Suppressor macrophage treated with lipopolysaccharide for 4 hours (primary cell): Measurements from ENCODE around the gene ASAP2.

Experiments
- DNase-seq: peaks from one replicate; pipeline ENCODE4 v3.0.0-alpha.2; 2020

Gene ASAP2

DNA sequence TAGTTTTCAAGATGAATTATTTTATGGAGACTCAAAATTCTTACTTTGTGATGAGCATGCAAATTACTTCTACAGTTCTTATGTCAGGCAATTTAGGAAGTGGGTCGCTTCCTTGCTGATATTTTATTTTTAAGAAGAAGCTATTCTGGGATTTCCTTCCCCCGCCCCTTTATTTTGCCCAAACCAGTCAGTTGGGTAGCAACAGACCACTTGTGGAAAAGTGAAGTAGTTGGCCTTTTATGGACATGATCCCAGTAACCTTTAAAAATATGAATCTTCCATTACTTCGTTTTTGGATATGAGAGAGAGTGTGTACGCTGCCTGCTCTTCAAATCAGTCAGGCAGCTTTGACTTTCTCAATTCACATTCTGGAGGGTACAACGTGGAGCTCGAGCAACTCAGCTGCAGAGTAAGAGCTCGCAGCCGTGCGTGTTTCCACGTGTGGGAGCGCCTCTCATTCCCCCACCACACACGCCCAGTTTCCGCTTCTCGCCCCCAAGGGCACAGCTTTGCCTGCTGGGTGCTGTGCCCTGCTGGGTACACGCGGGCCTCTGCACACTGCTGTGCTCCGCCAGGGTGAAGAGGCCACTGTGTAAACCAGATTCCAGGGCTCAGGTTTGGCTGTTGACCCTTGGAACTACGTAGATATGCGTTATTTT, 124.1 kb downstream of the ASAP2 start:
- no peak for DNase-seq

- DNase-seq: no peak
These were observed 125.1 kb downstream of the ASAP2 start for GRCh38 chr2:9331704-9332103.

DNA sequence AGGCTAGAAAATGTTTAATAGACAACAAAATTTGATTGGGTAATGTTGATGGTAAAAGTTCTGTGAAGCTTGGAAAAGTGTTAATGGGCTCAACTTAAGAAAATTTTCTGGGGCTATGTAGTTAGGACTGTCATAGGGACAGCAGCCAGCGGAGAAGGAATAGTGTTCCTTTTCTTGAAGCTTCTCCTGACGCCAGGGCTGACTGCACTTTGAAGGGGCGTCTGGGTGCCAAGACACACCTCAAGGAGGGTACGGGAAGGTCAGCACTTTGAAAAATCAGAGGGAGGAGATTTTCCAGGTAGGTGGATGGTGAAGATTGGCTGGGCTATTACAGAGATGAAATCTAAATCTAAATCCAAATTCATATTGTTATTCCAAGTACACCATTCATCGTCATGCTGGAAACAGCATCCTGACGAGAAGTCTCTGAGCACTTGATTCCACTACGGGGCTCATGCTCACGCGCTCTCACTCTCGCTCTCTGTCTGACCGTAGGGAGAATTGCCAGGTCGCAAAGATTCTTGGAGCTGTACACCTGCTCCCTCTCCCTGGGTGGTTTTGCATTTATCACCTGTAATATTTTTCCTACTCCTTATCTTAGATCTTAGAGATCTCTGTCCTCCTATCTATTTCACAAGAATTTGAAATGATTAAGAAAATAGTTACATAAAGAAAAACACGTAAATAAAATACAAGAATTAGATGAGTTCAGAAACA, 125.7 kb downstream of the ASAP2 start:
- DNase-seq: no peak

- DNase-seq: no peak
These were observed 126.2 kb downstream of the ASAP2 start for GRCh38 chr2:9332853-9333245.

- peak; percentile 74 for DNase-seq
These were observed 127.1 kb downstream of the ASAP2 start for GRCh38 chr2:9333591-9334171.

GRCh38 chr2:9334761-9335160, 128.1 kb downstream of the ASAP2 start:
- no peak for DNase-seq

GRCh38 chr2:9335322-9335832, 128.8 kb downstream of the ASAP2 start:
- peak; percentile 75 for DNase-seq

DNA sequence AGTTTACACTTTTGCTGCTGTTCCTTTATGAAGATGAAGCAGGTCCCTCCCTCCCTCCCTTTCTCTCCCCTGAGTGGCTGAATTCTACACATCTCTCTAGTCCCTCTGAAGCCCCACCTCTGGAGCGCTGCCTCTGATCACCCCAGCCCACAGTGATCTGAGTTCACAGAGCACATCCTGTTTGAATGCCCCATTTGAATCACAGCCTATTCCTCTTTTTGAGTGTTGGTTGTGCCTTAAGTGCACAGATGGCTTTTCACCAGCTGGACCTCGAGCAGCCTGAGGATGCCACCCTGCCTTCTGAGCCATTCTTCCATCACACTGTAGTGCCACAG, 129.6 kb downstream of the ASAP2 start:
- peak; percentile 61 for DNase-seq

- no peak for DNase-seq
These were observed 130.1 kb downstream of the ASAP2 start for GRCh38 chr2:9336576-9337314.

DNA sequence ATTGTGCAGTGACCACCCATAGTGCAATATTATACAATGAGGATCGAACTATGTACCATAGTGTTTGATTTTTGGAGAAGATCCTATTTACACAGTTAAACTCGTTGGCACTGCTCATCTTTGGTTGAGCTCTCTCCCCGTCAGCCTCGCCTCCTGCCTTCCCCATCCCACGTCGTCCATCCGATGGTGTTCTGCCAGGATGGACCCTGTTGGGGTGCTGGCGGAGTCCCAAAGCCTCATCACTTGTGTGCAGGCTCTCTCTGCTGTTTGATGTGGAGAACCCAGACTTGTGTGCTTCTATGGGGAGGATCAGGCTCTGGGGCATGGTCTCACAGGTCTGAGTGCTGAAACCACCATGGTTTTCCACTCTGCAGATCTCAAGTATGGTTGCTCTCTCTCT, 131.3 kb downstream of the ASAP2 start:
- DNase-seq: no peak

DNA sequence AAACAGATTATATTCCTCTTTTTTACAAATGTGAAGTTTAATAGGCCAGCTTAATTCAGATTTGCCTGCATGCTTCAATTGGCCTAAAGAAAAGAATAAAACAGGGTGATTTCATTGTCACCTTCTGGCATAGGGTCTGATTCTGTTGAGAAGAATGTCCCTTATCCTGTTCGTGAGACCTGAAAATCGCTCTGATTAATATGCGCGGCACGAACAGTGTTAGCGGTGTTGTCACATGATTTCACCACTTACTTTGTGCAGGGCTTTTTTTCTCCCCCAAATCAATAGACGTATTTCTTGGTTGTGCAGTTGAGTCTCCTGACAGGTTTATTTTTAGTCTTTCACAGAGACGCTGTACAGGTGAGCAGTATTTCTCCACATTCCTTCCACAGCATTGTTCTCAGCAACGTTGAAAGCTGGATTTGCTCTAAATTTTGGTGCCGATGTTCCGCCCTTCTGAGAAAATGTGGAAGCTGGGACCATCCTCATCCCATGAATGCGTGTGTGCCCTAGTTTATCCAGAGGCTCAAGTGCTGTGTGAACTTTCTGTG, 134.8 kb downstream of the ASAP2 start:
- DNase-seq: no peak

DNA sequence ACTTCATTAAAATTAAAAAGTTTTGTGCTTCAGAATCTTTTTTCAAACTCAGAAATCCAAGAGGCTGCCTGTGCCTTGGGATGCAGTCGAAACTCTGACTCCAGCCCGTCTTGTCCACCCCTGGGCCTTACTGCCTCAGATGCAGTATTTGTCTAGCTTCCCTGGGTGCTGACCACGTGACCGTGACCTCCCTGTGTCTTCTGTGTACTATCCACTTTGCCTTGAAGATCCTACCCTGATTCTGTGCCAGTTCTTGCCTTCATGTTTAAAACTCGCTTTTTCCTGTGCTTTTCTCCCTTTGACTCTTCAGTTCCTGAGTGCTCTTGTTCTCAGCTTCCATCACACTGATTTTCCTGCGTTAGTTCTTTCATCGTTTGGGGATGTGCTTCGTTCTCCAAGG, 136.0 kb downstream of the ASAP2 start:
- no peak for DNase-seq

DNA sequence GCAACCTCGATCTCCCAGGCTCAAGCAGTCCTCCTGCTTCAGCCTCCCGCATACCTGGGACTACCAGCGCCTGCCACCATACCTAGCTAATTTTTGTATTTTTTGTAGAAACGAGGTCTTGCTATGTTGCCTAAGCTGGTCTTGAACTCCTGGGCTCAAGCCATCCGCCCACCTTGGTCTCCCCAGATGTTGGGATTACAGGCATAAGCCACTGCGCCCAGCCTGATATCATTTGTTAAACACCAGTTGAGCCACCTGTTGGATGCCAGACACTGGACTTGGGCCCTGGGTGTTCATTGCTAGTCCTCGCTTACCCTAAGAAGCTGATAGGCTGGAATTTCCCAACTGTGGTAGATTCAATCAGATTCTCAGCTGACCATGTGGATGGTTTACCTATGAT, 136.9 kb downstream of the ASAP2 start:
- no peak for DNase-seq

DNA sequence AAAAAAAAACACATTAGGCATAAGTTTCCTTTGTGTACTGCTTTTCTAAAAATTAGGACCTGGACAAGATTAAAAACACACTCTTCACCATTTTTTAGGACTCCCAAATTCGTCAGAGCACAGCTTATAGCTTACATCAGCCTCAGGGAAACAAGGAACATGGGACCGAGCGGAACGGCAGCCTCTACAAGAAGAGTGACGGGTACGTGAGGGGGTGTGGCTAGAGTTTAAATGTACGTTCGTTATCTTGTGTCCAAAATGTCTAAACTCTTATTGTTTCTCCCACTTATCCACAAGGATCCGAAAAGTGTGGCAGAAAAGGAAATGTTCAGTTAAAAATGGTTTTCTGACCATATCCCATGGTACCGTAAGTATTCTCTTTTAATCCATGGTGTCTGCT, 137.8 kb downstream of the ASAP2 start:
- DNase-seq: no peak

DNA sequence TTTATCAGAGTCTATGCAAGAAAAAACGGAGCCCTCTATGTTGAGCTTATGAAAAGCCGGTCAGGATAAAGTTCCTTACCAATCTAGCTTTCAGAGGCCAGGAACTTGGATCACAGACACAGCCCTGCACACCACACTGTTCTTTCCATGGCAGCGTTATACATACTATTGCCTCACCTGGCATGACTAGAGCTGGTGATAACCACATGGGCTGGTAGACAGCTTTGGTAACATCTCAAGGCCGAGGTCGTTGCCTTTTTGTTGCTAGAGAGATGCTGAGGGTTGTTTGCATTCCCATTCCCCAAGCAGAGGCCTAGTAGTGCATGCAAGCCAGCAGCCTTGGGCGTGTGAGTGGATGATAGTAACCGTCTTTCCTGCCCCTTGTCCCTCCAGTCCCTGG, 138.7 kb downstream of the ASAP2 start:
- DNase-seq: no peak

DNA sequence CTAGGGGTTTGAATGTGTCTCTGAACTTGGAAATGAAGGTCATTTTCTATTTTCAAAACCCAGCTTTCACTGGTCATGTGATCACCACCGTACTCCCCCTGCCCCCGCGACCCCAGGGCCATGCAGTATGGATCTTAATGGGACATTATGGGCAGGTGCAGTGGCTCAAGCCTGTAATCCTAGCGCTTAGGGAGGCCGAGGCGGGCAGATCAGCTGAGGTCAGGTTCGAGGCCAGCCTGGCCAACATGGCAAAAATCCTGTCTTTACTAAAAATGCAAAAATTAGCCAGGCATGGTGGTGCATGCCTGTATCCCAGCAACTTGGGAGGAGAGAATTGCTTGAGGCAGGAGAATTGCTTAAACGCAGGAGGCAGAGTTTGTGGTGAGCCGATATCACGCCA, 139.4 kb downstream of the ASAP2 start:
- DNase-seq: no peak

GRCh38 chr2:9346885-9347284, 140.3 kb downstream of the ASAP2 start:
- no peak for DNase-seq

DNA sequence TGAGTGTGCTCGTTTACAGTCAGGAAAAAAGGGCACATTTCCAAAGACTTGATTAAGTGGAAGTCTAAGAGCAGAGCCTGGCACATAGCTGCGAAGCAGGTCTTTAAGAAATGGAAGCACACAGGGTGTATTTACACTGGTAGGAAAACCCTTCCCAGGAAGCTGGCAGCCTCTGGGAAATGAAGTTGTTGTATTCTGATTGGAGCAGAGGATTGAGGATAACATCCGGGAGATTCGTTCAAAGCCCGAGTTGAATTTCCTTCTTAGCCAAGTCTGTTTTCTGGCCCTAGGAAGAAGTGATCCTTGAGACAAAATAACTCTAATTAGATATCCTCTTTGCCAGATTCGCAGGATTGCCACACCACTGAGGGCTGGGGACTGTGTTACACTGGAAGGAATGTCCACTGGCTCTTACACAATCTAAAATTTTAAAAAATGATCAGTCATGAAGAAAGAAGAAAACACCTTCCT, 140.8 kb downstream of the ASAP2 start:
- DNase-seq: peak; percentile 40

DNA sequence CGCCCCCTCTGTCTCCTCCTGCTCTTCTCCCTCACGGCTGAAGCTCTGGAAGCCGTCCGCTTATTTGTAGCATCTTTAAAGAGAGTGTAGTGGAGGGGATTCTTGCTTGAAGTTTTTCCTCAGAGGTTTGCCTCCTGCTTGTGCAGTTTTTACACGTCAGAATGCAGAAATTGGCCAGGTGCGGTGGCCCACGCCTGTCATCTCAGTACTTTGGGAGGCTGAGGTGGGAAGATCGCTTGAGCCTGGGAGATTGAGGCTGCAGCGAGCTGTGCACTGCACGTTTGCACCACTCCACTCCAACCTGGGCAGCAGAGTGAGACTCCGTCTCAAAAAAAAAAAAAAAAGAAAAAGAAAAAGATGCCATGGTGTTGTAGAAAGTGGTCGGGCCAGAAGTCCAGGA, 147.7 kb downstream of the ASAP2 start:
- DNase-seq: no peak

GRCh38 chr2:9355270-9355669, 148.7 kb downstream of the ASAP2 start:
- DNase-seq: no peak

- no peak for DNase-seq
These were observed 149.1 kb downstream of the ASAP2 start for GRCh38 chr2:9355716-9356115.

DNA sequence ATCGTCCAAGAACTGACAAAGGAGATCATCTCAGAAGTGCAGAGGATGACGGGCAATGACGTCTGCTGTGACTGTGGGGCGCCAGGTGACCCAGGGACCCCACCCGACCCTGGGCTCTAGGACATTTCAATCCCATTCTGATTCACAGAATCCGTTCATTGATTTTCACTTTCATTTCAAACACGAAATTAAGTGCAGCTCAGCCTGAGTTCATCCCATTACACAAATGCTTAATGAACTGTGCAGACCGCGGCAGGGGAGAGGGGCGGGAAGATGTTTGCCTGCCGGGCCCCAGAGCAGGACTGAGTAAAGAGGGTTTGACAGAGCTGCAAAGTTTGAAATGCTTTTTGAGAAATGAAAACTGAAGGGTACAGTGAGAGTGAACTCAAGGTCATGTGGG, 149.6 kb downstream of the ASAP2 start:
- no peak for DNase-seq

- DNase-seq: no peak
These were observed 152.2 kb downstream of the ASAP2 start for GRCh38 chr2:9358846-9359245.
